Endothelial cell of hepatic sinusoid (primary cell): ENCODE data around the gene TRPV3.
"Not testable (repeated sequence)": the region's sequence is repeated elsewhere in the genome, so short reads cannot be mapped to it uniquely, and the experiment has no call there.

Experiments
- in situ Hi-C: cut with HindIII; loops from 2 replicates; pipeline ENCODE4 v1.10.0; 2017; ENCODE audit warnings: low sequenced_read_pairs

Gene TRPV3

DNA sequence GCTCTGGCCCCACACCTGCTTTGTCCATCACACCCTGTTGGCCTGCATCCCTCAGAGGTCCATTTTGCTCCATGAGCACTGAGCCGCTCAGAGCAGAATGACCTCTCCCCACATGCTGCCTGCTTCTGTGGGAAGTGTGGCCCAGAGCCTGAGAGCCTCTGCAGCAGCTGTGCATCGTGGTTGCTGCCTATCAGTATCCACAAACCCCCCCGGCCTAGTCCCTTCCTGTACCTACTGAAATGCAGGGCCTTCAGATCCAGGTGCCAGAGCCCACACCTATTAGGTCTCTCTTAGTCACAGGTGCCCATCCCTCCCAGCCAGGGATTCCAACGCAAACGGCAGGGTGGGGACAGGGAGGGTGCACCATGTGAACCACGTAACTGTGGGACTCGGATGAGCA is 16.6 kb upstream of the TRPV3 start:
- in situ Hi-C loops = no loop called here

DNA sequence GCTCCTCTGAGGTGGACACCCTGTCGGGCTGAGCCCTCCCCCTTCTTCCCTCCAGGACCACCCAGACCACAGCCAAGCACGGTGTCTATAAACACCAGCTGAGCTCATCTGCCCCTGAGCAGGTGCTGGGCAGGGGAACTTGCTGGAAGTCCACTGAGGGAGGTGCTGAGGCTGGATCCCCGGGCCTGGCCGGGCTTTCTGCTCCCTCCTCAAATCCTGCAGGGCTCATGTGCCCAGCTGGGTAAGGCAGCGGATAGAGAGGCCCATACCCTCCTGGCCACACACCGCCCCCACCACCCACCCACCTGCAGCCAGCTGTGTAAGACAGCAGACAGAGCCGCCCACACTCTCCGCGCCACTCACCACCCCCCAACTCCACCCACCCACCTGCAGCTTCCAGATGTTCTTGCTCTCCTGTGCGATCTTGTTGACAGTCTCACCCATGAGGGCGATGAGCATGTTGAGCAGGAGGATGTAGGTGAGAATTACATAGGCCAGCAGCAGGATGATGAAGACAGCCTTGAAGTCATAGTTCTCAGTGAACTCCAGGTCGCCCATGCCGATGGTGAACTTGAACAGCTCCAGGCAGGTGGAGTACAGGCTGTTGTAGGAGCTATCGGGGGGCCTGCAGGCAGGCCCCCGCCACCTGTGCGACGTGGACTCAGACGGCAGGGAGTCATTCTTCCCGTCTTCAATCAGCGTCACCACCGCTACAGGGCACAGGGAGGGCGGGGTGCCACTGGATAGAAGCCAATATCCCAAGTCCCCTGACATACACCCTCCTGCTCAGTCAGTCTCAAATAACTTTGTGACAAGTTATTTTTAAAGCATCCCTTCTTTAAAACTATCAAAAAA is 15.9 kb upstream of the TRPV3 start:
- in situ Hi-C loops = no loop called here

DNA sequence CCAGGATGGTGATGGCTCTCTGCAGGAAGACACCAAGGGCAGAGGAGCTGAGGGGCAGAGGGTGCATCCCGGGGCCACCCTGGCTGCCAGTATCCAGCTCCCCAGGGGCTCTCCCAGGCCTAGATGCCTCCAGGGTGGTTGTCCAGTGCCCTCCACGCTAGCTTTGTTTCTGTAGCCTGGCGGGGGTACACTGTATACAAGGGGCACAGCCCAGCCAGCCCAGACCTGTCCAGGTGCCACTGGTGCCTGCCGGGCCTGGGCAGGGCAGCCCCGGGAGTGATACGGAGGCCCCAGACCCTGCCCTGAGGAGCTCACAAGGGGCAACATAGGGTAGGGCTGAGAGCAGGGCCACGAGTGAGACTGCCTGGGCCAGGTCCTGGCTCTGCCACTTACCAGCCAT is 14.6 kb upstream of the TRPV3 start:
- in situ Hi-C loops = no loop called here

DNA sequence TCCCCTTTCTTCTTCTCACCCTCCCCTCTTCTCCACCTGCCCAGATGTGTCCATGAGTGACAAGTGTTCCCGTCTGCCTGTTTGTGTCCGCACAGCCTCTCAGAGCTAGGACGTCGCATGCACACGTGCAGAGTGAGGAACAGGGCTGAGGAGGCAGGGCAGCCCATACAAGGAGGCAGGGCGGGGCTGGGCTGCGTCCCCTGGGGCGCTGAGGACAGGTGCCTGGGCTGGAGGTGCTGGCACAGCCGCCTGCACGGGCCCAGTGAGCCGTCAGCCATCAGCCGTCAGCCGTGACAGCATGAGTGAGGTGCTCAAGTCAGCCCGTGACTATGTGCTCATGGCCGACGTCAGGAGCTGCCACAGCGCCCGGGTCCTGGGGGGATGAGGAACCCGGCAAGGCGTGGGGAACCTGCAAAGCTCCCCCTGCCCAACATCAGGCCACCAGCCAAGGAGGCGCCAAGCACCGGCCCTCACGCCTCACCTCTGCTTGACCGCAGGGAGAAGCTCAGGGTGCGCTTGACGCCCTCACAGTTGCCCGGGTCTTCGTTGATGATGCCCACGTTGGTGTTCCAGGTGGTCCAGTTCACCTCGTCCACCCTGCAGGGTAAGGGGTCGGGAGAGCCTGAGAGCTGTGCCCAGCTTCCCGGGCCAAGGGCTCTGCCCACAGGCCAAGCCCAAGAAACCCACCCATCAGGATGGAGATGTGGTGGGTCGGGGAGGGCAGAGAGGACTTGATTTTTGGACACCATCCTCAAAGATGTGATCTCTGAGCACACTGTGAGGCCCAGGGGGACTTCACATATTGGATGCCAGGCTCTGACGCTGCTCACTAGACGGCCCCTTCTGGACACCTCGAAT is 13.7 kb upstream of the TRPV3 start:
- in situ Hi-C loops = no loop called here

DNA sequence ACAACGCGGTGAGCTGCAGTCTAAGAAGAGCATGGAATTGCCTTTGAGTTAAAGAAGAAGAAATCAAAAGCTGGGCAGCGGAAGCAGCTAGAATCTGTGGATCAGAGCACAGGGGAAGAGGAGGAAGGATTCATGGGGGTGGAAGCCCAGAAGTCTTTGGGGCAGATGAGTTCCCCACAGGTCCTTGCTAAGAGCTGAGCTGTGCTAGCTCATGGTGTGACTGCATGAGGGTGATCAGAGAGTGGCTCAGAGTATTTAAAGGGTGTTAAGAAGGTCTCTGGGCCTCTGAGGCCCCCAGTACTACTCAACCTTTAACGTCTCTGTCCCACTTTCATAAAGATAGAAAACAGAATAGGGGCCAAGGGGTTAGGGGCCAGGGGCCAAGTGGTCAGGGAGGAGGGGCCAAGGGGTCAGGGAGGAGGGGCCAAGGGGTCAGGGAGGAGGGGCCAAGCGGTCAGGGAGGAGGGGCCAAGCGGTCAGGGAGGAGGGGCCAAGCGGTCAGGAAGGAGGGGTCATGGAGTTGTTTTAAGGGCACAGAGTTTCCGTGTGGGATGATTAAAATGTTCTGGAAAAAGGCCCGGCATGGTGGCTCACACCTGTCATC is 12.0 kb upstream of the TRPV3 start:
- in situ Hi-C loops = no loop called here

DNA sequence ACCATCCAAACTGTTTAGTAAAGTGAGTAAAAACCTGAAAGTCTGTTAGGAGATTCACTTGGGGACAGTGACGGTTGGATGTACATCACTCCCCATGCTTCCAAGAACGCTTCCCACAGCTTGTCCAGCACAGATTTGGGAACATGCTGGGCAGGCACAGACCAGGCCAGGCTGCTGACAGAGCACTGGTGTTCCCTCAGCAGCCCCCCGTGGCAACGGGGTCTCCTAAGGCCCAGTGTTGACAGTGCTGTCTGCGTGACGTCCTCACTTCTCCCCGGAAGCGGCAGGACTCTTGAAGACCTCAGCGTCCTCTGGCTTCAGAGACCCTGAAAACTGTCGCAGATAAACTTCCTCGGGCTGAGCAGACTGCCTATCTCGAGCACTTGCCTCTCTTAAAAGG is 8.9 kb upstream of the TRPV3 start:
- in situ Hi-C loops = no loop called here

DNA sequence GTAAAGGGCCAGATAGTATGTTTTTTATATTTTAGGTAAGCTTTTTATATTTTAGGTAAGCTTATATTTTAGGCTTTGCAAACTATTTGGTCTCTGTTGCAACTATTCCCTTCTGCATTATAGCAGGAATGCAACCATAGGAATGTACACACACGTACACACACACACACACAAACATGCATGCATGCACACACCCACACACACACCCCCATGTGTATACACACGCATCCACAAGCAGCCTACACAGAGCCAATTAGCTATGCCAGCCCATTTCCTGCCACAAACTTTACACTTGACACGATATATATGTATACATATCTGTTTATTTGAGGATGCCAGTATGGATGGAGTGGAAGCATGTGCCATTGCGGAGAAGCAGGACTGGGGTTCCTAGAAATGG is 7.5 kb upstream of the TRPV3 start:
- in situ Hi-C loops = no loop called here

DNA sequence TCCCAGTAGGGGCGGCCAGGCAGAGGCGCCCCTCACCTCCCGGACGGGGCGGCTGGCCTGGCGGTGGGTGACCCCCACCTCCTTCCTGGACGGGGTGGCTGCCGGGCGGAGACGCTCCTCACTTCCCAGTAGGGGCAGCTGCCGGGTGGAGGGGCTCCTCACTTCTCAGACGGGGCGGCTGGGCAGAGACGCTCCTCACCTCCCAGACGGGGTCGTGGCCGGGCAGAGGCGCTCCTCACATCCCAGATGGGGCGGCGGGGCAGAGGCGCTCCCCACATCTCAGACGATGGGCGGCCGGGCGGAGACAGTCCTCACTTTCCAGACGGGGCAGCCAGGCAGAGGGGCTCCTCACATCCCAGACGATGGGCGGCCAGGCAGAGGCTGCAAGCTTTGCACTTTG is 6.6 kb upstream of the TRPV3 start:
- in situ Hi-C loops = not testable (repeated sequence)

DNA sequence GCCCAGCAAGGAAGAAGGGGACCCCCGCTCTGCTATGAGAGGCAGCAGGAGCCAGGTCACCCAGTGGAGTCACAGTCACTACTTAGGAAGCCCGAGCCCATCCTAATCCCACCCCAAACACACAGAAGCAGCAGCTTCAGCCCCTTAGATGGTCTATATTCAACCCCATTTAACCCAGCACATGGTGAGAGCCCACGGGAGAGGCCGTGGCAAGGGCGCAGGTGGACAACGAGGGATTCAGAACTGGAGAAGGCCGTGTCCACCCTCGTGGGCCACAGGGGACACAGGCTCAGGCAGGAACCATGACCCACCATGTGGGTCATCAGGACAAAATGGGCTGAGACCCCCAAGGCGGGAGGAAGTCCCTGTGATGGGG is 1.6 kb upstream of the TRPV3 start:
- in situ Hi-C loops = no loop called here

DNA sequence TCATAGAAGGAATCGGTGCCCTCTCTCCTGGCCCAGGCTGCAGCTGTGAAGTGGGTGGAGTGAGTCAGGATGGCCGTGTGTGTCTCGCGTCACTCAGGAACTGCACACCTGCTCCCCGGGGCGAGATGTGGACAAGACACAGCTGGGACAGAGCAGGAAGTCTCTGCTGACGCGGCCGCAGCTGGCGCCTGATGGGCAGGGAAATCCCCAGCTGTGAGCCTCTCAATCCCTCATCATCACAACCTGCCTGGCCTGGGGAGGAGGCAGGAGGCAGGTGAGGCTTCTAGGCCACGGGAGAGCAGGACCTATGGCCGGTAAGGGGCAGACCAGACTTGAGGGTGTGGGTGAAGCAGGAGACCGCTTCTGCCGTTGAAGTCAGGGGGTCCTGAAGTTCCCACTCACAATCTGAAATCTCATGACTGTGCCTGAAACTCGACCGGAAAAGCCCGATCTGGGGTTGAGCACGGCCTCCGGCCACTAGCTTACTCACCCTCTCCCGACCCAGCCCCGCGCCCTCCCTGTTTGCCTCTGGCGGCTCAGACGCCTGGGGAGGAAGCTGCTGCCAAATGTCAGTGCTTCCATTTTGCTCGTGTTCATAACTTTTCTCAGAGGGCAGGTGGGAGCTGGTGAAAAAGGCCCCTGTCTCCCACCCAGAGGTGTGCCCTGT is 1.1 kb upstream of the TRPV3 start:
- in situ Hi-C loops = no loop called here

DNA sequence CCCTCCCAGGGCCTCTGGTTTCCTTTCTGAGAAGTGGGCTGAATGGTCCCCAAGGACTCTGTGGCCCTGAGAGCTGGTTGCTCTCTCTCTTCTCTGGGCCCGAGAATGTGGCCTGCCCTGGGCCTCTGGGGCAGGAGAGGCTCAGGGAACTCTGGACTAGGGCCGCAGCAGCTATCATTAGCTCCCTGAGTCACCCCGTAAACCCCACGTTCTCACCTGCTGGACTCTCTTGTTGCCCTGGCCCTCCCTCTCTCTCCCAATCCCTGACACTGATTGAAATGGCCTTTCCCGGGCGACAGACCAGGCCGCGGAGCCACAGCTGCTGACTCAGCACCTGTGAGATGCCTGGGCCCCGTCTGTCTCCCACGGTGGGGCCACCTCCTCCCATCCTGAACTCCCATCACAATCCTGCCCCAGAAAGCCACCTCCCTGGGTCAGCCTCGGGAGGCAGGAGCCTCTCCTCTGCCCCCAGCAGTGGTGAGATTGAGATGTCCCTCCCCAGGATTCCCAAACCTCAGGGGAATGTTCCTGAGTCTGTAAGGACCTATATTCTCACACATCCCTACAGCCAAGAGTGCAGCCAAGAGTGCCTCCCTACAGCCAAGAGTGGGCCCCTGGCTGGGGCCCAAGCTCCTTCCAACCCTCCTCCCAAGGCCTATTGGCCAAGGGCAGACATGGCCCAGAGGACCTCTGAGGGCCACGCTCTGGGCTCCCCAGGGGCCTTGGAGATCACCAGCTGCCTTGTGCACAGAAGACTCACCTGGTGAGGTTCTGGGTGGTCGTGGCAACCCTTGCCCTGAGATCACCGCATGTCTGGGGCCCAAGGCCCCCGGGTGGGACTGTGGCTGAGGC is 470 bp downstream of the TRPV3 start:
- in situ Hi-C loops = no loop called here

DNA sequence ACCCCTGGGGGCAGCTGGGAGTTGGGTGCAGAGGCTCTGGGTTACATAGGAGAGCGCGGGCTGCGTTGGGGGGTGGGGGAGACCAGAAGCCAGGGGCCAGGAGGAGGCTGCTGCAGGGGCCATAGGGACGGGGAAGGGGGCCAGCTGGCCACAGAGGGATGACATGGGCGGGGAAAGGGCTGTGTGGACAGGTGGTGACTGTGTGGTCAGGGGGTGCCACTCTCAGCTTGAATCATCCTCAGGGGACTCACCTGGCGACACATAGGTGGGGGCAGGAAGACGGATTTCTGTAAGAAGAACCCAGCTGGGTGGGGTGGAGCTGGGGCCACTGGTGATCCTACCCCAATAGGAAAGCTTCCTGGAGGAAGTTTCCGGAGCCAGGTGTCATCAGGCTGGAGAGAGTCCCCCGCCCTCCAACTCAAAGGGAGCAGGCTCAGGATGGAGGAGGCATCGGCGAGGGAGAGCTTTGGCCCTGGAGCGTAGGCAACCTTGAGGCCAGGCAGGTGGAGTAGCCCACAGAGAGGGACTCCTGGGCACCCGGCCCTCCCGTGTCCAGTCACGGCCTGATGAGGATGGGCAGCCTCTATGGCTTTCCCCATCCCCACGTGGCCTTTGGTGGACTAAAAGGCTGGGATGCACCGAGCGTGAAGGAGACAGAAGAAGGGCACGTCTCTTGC is 1.2 kb downstream of the TRPV3 start:
- in situ Hi-C loops = no loop called here

DNA sequence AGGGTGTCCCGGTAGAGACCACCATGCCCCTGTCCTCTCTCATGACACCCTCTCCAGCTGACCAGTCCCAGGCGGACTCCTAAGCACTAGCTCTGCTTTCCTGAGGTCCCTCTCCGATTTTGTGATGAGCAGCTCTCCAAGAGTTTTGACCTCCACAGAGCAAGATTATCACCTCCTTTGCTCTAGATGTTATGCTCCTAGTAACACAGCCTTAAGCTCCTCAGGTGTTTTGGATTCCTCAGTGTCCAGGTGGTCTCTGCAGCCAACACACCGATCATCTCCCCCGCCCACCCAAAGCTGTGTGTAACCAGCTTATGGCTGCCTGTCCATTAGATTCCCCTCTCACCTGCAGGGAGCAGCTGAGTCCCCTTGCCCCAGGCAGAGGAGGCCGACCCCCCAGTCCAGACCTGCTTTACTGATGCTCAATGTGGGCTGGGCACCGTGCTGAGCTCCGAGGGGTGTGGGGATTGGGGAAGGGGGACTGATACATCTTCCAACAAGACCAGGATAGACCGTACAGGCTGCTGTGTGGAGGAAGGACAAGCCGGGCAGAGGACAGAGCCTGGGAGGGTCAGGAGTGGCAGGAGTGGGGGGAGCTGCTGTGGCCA is 2.3 kb downstream of the TRPV3 start:
- in situ Hi-C loops = no loop called here

DNA sequence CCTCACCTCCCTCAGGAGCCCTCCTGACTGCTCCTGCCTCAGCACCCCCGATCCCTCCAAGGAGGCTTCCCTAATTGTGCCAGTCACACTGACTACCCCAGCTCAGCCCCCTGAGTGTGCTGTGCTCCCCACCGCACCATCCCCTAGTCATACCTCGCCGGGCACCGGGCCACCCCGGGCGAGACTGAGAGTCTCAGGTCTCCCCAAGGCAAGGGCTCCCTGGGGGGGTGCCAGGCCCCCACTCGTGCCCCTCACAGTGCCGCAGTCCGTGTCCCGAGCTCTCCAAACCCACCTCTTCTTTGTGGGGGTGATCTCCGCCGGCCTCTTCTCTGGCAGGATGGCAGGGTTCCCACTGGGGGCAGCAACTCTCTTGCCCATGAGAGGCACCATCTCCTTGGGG is 3.2 kb downstream of the TRPV3 start:
- in situ Hi-C loops = no loop called here

DNA sequence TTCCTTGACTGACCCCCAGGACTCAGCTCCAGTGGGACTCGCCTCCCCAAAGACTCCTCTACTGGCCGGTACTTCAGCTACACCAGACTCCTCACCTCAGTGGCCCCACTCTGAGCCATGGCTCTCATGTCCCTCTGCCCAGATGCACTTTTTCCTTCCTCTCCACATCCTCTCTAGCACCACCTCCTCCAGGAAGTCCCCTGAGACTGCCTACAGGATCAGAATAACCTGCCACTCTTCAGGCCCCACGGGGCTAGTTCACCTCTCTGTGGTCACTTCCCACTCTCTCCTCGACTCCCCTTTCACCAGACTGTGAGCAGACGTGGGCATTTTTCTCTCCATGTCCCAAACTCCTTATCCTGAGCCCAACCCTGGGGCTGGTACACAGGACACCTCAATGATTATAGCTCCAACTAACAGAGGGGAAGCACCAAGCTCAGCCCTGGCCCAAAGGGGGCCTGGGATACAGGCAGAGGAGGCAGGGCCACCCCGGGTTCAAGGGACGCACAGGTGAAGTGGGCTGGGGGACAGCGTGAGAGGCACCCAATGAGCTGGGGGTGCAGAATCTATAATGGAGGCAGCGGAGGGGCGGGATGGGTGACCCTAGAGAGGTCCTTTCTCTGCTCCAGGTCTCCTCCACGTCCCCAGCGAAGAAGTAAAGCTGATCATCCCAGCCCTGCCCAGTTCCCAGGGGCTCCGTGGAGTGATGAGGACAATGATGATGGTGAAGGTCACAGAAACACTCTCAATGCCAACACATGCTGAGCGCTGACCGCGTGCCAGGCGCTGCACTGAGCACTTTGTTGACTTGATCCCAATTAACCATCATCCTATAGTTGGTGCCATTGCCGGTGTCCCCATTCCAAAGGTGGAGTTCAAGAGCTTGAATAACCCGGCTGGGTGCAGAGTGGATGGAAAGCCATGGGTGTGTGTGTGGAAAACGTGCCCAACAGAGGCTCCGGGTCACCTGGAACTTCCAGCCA is 3.9 kb downstream of the TRPV3 start:
- in situ Hi-C loops = no loop called here

DNA sequence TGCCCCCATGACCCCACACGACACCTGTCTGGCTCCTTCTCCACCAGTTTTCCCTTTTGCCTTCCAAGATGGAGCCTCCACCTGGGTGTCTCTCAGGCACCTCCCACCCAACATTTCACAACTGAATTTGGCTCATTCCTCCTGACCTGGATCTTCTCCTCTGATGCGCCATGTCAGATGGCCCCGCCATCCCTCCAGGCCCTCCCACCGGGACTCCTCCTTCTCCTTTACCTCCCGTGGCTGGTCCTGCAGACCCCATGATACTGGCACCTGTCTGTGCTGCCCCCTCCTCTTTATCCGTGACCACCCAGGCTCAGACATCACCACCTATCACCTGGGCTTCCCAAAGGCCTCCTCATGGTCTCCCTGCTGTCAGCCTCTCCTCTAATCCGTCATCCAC is 4.7 kb downstream of the TRPV3 start:
- in situ Hi-C loops = no loop called here

DNA sequence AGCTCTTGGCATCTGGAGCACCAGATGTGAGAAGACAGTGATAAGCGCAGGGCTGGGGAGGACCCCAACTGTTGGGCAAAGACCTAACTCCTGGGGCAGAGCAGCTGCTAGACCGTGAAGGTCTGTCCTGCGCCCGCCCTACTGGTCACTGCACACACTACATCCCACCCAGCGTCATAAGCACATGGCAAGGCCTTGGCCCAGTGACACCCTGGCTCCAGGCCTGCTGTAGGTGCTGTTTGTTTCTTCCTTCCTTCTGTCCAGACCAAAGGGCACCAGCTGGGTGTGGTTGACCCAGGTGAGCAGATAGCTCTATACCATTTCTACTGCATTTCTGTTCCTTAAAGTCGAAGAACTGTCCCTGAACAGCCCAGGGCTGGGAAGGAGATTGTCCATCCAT is 6.4 kb downstream of the TRPV3 start:
- in situ Hi-C loops = no loop called here

DNA sequence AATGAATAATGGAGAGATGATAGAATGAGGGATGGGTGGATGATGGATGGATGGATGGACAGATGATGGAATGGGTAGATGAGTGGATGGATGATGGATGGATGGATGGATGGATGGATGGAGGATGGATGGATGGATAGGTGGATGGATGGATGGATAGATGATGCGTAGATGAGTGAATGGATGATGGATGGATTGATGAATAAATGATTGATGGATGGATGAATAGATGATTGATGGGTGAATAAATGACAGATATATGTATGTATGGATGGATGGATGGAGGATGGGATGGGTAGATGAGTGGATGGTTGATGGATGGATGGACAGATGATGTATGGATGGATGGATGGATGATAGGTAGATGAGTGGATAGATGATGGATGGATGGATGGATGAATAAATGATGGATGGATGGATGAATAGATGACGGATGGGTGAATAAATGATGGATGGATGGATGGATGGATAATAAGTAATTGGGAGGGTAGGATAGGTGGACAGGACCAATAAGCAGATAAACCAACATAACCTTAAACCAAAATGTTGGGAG is 7.9 kb downstream of the TRPV3 start:
- in situ Hi-C loops = no loop called here
